Bladder microvascular endothelial cell (primary cell): ENCODE results near the gene RBM8A. TPM values are rescaled to one million over a fixed set of nuclear protein-coding genes. Genes with fewer than 3 reads are reported as not detected.

Experiments
- total RNA-seq: library from RNA; depleted of rRNA; stranded (reverse); fragments of >200 nt; gene quantifications from 2 replicates; pipeline ENCODE4 v1.2.3, GENCODE V29; 2014

The RBM8A gene
- total RNA-seq: 121 and 188 TPM in 2 replicates

GRCh38 chr1:145927063-145927886 lies at the start of gene RBM8A:
Gene RBM8A (minus strand): TSS chr1:145927484. CDS start chr1:145927426, 58 bp downstream.

GRCh38 chr1:145964328-145965118 lies 37.2 kb upstream of the RBM8A start, which contains the start of the genes ANKRD34A and POLR3GL:
Gene ANKRD34A (minus strand): TSS chr1:145964575. CDS start chr1:145961759, 2,816 bp downstream.
Gene POLR3GL (plus strand): TSS chr1:145964690. CDS start chr1:145974866, 10,176 bp downstream.

GRCh38 chr1:145957443-145958319 lies 30.4 kb upstream of the RBM8A start, which contains the start of gene LIX1L:
Gene LIX1L (minus strand): TSS chr1:145958017. CDS start chr1:145957927, 90 bp downstream.

GRCh38 chr1:145918144-145918991 lies 8.9 kb downstream of the RBM8A start, which contains the start of gene PEX11B:
Gene PEX11B (minus strand): TSS chr1:145918717. CDS start chr1:145918688, 29 bp downstream.

GRCh38 chr1:145885738-145886287 lies 41.5 kb downstream of the RBM8A start, which contains the start of gene ANKRD35:
Gene ANKRD35 (minus strand): TSS chr1:145885866. CDS start chr1:145885758, 108 bp downstream.

Other genes with a start within 250 kb of the RBM8A start
- under 0.01 and 0.31 TPM in 2 replicates for gene PDZK1, start 220.1 kb downstream of the RBM8A start, total RNA-seq
- not detected in 2 replicates for gene CD160, start 208.0 kb downstream of the RBM8A start, total RNA-seq
- gene RNF115, start 103.4 kb downstream of the RBM8A start, total RNA-seq: 9.6 and 15.7 TPM in 2 replicates
- gene POLR3C, start 103.3 kb downstream of the RBM8A start, total RNA-seq: 20.1 and 26.9 TPM in 2 replicates
- 2.3 and 2.5 TPM in 2 replicates for gene NUDT17, start 81.9 kb downstream of the RBM8A start, total RNA-seq
- gene PIAS3, start 68.4 kb downstream of the RBM8A start, total RNA-seq: 4.7 and 11.0 TPM in 2 replicates
- 0.06 and 0.16 TPM in 2 replicates for gene ANKRD35, start 41.6 kb downstream of the RBM8A start, total RNA-seq
- 4.1 and 10.5 TPM in 2 replicates for gene ITGA10, start 17.4 kb downstream of the RBM8A start, total RNA-seq
- gene PEX11B, start 8.8 kb downstream of the RBM8A start, total RNA-seq: 21.2 and 32.6 TPM in 2 replicates
- 13.0 and 22.0 TPM in 2 replicates for gene LIX1L, start 30.5 kb upstream of the RBM8A start, total RNA-seq
- gene ANKRD34A, start 37.1 kb upstream of the RBM8A start, total RNA-seq: 0.13 and 0.32 TPM in 2 replicates
- gene POLR3GL, start 37.2 kb upstream of the RBM8A start, total RNA-seq: 11.8 and 14.1 TPM in 2 replicates
- gene TXNIP, start 69.1 kb upstream of the RBM8A start, total RNA-seq: 84.7 and 158 TPM in 2 replicates
- not detected in 2 replicates for gene HJV, start 94.3 kb upstream of the RBM8A start, total RNA-seq
- under 0.01 and 0.63 TPM in 2 replicates for gene NBPF10, start 217.3 kb upstream of the RBM8A start, total RNA-seq